RWPE2 (cell line): Measurements from ENCODE around the gene CCNDBP1.
"Not testable (repeated sequence)": the region's sequence is repeated elsewhere in the genome, so short reads cannot be mapped to it uniquely, and the experiment has no call there.

Source experiments
- ATAC-seq: fragments of 200-7000 bp; cut with Tn5 transposase; 3 replicates; pipeline ENCODE4 v1.9.1; 2021; ENCODE audit warnings: low read depth
- DNase-seq: peaks from one replicate; pipeline ENCODE4 v3.0.0-alpha.2; 2020; ENCODE audit warnings: low spot score
- H3K27ac ChIP-seq: fragments of 450-650 bp; 2 replicates; pipeline ENCODE4 v1.5.1; 2017; ENCODE audit warnings: mild to moderate bottlenecking; ENCODE audit not compliant: poor library complexity, severe bottlenecking
- H3K27me3 ChIP-seq: fragments of 250-450 bp; sonication (Bioruptor Pico); 2 replicates; pipeline ENCODE4 v1.5.1; 2021; ENCODE audit warnings: mild to moderate bottlenecking, moderate library complexity; ENCODE audit not compliant: insufficient read depth, poor library complexity, severe bottlenecking
- H3K36me3 ChIP-seq: fragments of 250-450 bp; sonication (Bioruptor Pico); 2 replicates; pipeline ENCODE4 v1.5.1; 2020; ENCODE audit warnings: low read depth, mild to moderate bottlenecking, moderate library complexity
- H3K4me1 ChIP-seq: fragments of 250-450 bp; sonication (Bioruptor Pico); 2 replicates; pipeline ENCODE4 v1.5.1; 2021; ENCODE audit warnings: mild to moderate bottlenecking, moderate library complexity; ENCODE audit not compliant: insufficient read depth, poor library complexity, severe bottlenecking
- H3K4me3 ChIP-seq: fragments of 250-450 bp; sonication (Bioruptor Pico); 2 replicates; pipeline ENCODE4 v1.5.1; 2021; ENCODE audit warnings: mild to moderate bottlenecking, moderate library complexity; ENCODE audit not compliant: severe bottlenecking
- H3K9me3 ChIP-seq: fragments of 250-450 bp; sonication (Bioruptor Pico); 2 replicates; pipeline ENCODE4 v1.5.1; 2021; ENCODE audit warnings: mild to moderate bottlenecking, moderate library complexity; ENCODE audit not compliant: severe bottlenecking
- TF ChIP-seq, protein P1 (sequence below): fragments of 450-650 bp; IDR thresholded peaks from one replicate; pipeline ENCODE4 v1.5.1; 2017; ENCODE audit warnings: mild to moderate bottlenecking, moderate library complexity; ENCODE audit not compliant: poor library complexity, severe bottlenecking

CCNDBP1 gene

DNA sequence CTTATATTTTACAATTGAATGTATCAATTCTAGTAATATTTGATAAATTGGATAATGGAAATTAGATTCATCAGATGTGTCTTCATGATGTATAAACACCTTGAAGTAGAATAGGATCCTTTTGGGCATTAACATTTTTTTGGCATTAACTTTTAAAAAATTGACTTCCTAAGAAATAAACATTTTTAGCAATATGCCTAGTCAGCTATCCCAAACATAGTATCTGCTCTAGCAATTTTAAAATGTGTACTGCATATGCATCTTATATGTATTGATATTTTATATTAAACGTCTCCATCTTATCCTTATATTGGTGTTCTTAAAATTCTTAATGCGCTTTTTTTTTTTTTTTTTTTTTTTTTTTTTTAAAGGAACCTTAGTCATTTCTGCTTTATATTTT is 8.5 kb downstream of the CCNDBP1 start:
- H3K4me3 ChIP-seq, result no peak overlapping the region
- no peaks in the 10 kb centered on the region for H3K27me3 ChIP-seq
- ATAC-seq, result no peak
- no peak overlapping the region for H3K27ac ChIP-seq
- H3K9me3 ChIP-seq, result no peaks in the 10 kb centered on the region
- TF ChIP-seq, protein P1, sequence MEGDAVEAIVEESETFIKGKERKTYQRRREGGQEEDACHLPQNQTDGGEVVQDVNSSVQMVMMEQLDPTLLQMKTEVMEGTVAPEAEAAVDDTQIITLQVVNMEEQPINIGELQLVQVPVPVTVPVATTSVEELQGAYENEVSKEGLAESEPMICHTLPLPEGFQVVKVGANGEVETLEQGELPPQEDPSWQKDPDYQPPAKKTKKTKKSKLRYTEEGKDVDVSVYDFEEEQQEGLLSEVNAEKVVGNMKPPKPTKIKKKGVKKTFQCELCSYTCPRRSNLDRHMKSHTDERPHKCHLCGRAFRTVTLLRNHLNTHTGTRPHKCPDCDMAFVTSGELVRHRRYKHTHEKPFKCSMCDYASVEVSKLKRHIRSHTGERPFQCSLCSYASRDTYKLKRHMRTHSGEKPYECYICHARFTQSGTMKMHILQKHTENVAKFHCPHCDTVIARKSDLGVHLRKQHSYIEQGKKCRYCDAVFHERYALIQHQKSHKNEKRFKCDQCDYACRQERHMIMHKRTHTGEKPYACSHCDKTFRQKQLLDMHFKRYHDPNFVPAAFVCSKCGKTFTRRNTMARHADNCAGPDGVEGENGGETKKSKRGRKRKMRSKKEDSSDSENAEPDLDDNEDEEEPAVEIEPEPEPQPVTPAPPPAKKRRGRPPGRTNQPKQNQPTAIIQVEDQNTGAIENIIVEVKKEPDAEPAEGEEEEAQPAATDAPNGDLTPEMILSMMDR, result no peak
- H3K4me1 ChIP-seq, result no peaks in the 10 kb centered on the region
- H3K36me3 ChIP-seq, result peaks cover 62% of the 10 kb centered on the region
- no peak for DNase-seq

DNA sequence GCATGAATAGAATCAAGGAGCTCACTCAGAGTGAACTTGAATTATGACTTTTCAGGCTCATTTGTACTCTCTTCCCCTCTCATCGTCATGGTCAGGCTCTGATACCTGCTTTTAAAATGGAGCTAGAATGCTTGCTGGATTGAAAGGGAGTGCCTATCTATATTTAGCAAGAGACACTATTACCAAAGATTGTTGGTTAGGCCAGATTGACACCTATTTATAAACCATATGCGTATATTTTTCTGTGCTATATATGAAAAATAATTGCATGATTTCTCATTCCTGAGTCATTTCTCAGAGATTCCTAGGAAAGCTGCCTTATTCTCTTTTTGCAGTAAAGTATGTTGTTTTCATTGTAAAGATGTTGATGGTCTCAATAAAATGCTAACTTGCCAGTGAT is 9.6 kb downstream of the CCNDBP1 start:
- Histone ChIP-seq H3K36me3 (peaks cover 55% of the 10 kb centered on the region), H3K4me3 (no peak overlapping the region), H3K4me1 (no peaks in the 10 kb centered on the region), H3K27ac (no peak overlapping the region), H3K9me3 (no peaks in the 10 kb centered on the region), H3K27me3 (no peaks in the 10 kb centered on the region)
- DNase-seq (no peak), ATAC-seq (no peak)
- TF ChIP-seq, protein P1, result no peak

DNA sequence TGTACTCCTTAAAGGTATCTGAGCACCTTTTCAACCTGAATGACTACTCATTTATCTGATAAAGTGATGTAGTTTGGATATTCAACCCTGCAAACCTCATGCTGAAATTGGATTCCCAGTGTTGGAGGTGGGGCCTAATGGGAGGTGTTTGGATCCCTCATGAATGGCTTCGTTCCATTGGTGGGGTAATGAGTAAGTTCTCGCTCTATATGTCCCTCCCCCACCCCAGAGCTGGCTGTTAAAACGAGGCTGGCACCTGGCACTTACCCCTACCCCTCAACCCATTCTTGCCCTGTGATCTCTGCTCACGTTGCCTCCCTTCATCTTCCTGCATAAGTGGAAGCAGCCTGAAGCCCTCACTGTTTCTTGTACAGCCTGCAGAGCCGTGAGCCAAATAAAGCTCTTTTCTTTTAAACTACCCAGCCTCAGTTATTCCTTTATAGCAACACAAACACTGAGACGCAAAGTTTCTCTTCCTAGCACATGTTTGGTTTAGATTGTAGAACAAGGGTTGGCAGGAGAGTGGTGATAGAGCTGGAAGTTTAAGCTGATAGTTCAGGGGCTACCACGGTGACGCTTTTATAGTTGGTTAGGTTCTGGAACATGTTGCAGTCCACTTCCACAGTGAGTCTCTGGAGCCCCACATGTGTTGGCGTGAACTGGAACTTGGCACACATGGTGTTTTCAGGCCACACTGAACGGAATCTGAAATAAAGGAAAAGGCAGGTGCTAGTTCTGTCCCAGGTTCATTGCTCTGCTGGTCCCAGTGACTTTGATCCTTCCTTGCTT is 11.8 kb downstream of the CCNDBP1 start:
- Histone ChIP-seq H3K36me3 (peaks cover 36% of the 10 kb centered on the region), H3K27ac (no peak overlapping the region), H3K27me3 (no peaks in the 10 kb centered on the region), H3K4me1 (no peaks in the 10 kb centered on the region), H3K9me3 (no peaks in the 10 kb centered on the region), H3K4me3 (no peak overlapping the region)
- ATAC-seq, result no peak
- TF ChIP-seq, protein P1, result no peak
- DNase-seq, result no peak

DNA sequence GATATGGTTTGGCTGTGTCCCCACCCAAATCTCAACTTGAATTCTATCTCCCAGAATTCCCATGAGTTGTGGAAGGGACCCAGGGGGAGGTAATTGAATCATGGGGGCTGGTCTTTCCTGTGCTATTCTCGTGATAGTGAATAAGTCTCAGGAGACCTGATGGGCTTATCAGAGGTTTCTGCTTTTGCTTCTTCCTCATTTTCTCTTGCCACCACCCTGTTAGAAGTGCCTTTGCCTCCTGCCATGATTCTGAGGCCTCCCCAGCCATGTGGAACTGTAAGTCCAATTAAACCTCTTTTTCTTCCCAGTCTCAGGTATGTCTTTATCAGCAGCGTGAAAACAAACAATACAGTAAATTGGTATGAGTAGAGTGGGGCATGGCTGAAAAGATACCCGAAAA is 12.6 kb downstream of the CCNDBP1 start:
- not testable (repeated sequence) for ATAC-seq, DNase-seq, H3K9me3 ChIP-seq, H3K4me1 ChIP-seq, H3K27me3 ChIP-seq, H3K27ac ChIP-seq, H3K4me3 ChIP-seq
- peaks cover 27% of the 10 kb centered on the region for H3K36me3 ChIP-seq

DNA sequence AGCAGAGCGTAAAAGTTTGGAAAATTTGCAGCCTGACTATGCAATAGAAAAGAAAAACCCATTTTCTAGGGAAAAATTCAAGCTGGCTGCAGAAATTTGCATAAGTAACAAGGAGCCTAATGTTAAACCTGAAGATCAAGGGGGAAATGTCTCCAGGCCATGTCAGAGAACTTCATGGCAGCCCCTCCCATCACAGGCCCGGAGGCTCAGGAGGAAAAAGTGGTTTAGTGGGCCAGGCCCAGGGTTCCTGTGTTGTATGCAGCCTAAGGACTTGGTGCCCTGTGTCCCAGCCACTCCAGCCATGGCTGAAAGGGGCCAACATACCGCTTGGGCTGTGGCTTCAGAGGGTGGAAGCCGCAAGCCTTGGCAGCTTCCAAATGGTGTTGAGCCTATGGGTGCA is 13.4 kb downstream of the CCNDBP1 start:
- DNase-seq, ATAC-seq, H3K9me3 ChIP-seq, H3K4me1 ChIP-seq, H3K27me3 ChIP-seq, H3K27ac ChIP-seq, H3K4me3 ChIP-seq: not testable (repeated sequence)
- H3K36me3 ChIP-seq, result peaks cover 22% of the 10 kb centered on the region

DNA sequence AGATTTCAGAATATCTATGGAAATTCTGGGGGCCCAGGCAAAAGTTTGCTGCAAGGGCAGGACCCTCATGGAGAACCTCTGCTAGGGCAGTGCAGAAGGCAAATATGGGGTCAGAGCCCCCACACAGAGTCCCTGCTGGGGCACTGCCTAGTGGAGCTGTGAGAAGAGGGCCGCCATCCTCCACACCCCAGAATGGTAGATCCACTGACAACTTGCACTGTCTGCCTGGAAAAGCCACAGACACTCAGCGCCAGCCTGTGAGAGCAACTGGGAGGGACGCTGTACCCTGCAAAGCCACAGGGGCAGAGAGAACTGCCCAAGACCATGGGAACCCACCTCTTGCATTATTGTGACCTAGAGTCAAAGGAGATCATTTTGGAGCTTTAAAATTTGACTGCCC is 13.8 kb downstream of the CCNDBP1 start:
- H3K36me3 ChIP-seq, result peaks cover 19% of the 10 kb centered on the region
- H3K27me3 ChIP-seq, result no peaks in the 10 kb centered on the region
- ATAC-seq (no peak), DNase-seq (no peak)
- peaks cover under 1% of the 10 kb centered on the region for H3K4me1 ChIP-seq
- no peak overlapping the region for H3K4me3 ChIP-seq
- TF ChIP-seq, protein P1, result no peak
- H3K9me3 ChIP-seq, result no peaks in the 10 kb centered on the region
- no peak overlapping the region for H3K27ac ChIP-seq
